ENCODE measurements around the gene VAC14. TPM values are rescaled to one million over a fixed set of nuclear protein-coding genes. Genes with fewer than 3 reads are reported as not detected.

Gene VAC14
- total and polyA plus RNA-seq, 2 experiments from 2014 or later = 62.8 to 63.9 TPM

GRCh38 chr16:70649300-70649699 lies 151.7 kb downstream of the VAC14 start:
- Histone ChIP-seq H3K4me3 (no peak overlapping the region), H3K4me1 (ENCODE audit: low read depth) (no peaks in the 10 kb centered on the region), H3K9me3 (ENCODE audit: low read depth) (no peaks in the 10 kb centered on the region), H3K36me3 (no peaks in the 10 kb centered on the region), H3K27me3 (no peaks in the 10 kb centered on the region), H3K27ac (no peak overlapping the region)
- no peak for TF ChIP-seq CTCF (IDR thresholded peaks at IDR 0.05; ENCODE audit: low read depth, low read length)
- no peak for DNase-seq (ENCODE audit: low read depth in 1 of 2, low spot score in 1 of 2)

- no peak for DNase-seq (ENCODE audit: low read depth in 1 of 2, low spot score in 1 of 2)
- Histone ChIP-seq H3K27ac (no peak overlapping the region), H3K9me3 (ENCODE audit: low read depth) (no peaks in the 10 kb centered on the region), H3K27me3 (no peaks in the 10 kb centered on the region), H3K4me3 (no peak overlapping the region), H3K36me3 (no peaks in the 10 kb centered on the region), H3K4me1 (ENCODE audit: low read depth) (no peaks in the 10 kb centered on the region)
- no peak for TF ChIP-seq CTCF (IDR thresholded peaks at IDR 0.05; ENCODE audit: low read depth, low read length)
These were observed 152.4 kb downstream of the VAC14 start for GRCh38 chr16:70648606-70649005.

- Histone ChIP-seq H3K4me1 (ENCODE audit: low read depth) (no peaks in the 10 kb centered on the region), H3K9me3 (ENCODE audit: low read depth) (no peaks in the 10 kb centered on the region), H3K4me3 (no peak overlapping the region), H3K36me3 (no peaks in the 10 kb centered on the region), H3K27me3 (no peaks in the 10 kb centered on the region), H3K27ac (no peak overlapping the region)
- DNase-seq (ENCODE audit: low read depth in 1 of 2, low spot score in 1 of 2) = peak in 1 of 2 donors; percentile 15
- TF ChIP-seq CTCF (IDR thresholded peaks at IDR 0.05; ENCODE audit: low read depth, low read length) = no peak
These were observed 153.3 kb downstream of the VAC14 start for GRCh38 chr16:70647441-70648359.

DNA sequence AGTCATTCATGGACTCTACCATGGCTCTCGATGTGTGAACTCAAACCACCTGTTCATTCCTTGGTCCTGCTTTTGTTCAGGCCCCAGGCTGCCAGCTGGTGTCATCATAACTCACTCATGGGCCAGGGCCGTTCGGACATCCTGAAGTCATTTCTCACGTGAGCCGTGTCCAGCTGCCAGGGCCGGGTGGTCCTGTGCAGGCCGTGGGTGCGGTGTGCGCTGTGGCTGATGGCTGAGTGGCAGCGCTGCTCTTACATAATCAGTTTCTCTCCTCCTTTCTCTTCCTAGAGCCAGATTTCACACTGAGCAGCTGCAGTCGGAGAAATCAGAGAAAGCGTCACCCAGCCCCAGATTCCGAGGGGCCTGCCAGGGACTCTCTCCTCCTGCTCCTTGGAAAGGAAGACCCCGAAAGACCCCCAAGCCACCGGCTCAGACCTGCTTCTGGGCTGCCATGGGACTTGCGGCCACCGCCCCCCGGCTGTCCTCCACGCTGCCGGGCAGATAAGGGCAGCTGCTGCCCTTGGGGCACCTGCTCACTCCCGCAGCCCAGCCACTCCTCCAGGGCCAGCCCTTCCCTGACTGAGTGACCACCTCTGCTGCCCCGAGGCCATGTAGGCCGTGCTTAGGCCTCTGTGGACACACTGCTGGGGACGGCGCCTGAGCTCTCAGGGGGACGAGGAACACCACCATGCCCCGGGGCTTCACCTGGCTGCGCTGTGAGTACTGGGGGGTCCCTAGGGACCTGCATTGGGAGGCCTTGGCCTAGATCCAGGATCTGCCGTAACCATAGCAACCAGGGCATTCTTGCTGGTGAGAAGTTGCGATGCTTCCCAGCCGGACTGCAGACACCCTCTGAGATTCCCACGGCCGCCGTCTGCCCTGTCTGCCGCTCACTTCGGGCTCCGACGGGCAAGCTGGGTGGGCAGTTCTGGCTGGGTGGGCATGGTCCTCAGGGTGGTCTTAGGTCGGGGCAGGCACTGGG lies 154.4 kb downstream of the VAC14 start, which contains the start of gene IL34:
TSS of gene IL34 (plus strand) at position 300 of the 982 bp plus-strand sequence. CDS start at position 689, 389 bp downstream.
- TF ChIP-seq CTCF (IDR thresholded peaks at IDR 0.05; ENCODE audit: low read depth, low read length) = no peak
- Histone ChIP-seq H3K4me3 (no peak within 1 kb of the TSS), H3K36me3 (no peaks in the 10 kb centered on the region), H3K9me3 (ENCODE audit: low read depth) (no peaks in the 10 kb centered on the region), H3K27me3 (no peaks in the 10 kb centered on the region), H3K27ac (no peak within 1 kb of the TSS), H3K4me1 (ENCODE audit: low read depth) (no peaks in the 10 kb centered on the region)
- peak in 1 of 2 donors; percentile 52 for DNase-seq (ENCODE audit: low read depth in 1 of 2, low spot score in 1 of 2)

Data from cardiac muscle cell (in vitro differentiated cells and primary cell).